ENCODE data around the gene SNX25. TPM values are rescaled to one million over a fixed set of nuclear protein-coding genes. Genes with fewer than 3 reads are reported as not detected.

The SNX25 gene
- total and polyA plus RNA-seq, 2 of the 13 experiments (the other 11 are each of a cell fraction or from before 2014, with no cell fraction given) = 23.4 to 23.5 TPM

DNA sequence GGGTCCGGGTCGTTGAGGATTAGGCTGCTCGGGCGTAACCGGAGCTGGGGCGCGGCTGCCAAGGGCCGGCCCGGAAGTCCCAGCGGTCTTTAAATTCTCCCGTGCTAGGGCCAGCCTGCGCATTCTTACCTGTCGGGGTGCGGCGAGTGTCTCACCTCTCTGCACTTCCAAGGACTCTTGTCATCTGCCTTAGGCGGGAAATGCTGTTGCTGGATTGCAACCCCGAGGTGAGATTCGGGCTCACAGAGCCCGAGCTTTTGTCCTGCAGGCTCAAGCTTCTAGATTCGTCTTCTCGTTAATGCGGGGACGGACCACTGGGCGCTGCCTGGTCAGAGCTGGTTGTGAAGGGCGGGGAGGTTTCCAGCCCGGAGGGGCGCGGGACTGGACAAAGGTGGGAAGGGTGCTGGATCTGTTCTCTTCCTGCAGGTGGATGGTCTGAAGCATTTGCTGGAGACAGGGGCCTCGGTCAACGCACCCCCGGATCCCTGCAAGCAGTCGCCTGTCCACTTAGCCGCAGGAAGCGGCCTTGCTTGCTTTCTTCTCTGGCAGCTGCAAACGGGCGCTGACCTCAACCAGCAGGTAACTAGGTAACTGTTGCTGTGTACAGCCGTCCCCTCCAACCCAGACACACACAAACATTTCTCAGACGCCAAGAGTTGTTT is 187.5 kb downstream of the SNX25 start, which contains the start of gene ANKRD37 (continued):
- 0 out of 2 replicates have a peak, but pooled peaks have one; percentile 12 for TF ChIP-seq ZNF343 (CRISPR knock-in tag; IDR thresholded peaks at IDR 0.05)
- peak; percentile 95 for TF ChIP-seq POLR2AphosphoS5 (IDR thresholded peaks at IDR 0.05; ENCODE audit: low read depth, low read length)
- no peak; the same call in 1 of the 2 replicates for TF ChIP-seq ZNF350 (CRISPR knock-in tag; IDR thresholded peaks at IDR 0.05; ENCODE audit: borderline replicate concordance, low read depth)
- no peak for TF ChIP-seq CHD4 (IDR thresholded peaks at IDR 0.05; ENCODE audit: borderline replicate concordance, low read length)
- no peak for TF ChIP-seq ARNT2 (CRISPR knock-in tag; IDR thresholded peaks at IDR 0.05; ENCODE audit: low read depth)
- no peak for TF ChIP-seq FUBP1 (CRISPR knock-in tag; IDR thresholded peaks at IDR 0.05; ENCODE audit: borderline replicate concordance)
- no peak for TF ChIP-seq FOSL2 (CRISPR knock-in tag; IDR thresholded peaks at IDR 0.05)
- TF ChIP-seq, protein P1, sequence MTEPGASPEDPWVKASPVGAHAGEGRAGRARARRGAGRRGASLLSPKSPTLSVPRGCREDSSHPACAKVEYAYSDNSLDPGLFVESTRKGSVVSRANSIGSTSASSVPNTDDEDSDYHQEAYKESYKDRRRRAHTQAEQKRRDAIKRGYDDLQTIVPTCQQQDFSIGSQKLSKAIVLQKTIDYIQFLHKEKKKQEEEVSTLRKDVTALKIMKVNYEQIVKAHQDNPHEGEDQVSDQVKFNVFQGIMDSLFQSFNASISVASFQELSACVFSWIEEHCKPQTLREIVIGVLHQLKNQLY (CRISPR knock-in tag; IDR thresholded peaks at IDR 0.05) = no peak
- TF ChIP-seq SIN3B (IDR thresholded peaks at IDR 0.05; ENCODE audit: low read length) = no peak
- TF ChIP-seq ZFP1 (CRISPR knock-in tag; IDR thresholded peaks at IDR 0.05) = no peak
- no peak for TF ChIP-seq FOXO1 (CRISPR knock-in tag; IDR thresholded peaks at IDR 0.05)
- no peak for TF ChIP-seq MIER3 (CRISPR knock-in tag; IDR thresholded peaks at IDR 0.05; ENCODE audit: borderline replicate concordance)
- no peak; the same call in 1 of the 2 replicates for TF ChIP-seq SPEN (CRISPR knock-in tag; IDR thresholded peaks at IDR 0.05; ENCODE audit: low read depth)
- no peak for TF ChIP-seq ZFP62 (CRISPR knock-in tag; IDR thresholded peaks at IDR 0.05)
- no peak; the same call in 1 of the 2 replicates for TF ChIP-seq MEIS1 (CRISPR knock-in tag; IDR thresholded peaks at IDR 0.05; ENCODE audit: borderline replicate concordance)
- TF ChIP-seq SMAD3 (CRISPR knock-in tag; IDR thresholded peaks at IDR 0.05) = no peak
- TF ChIP-seq CCDC6 (CRISPR knock-in tag; IDR thresholded peaks at IDR 0.05) = no peak; the same call in none of the 2 replicates
- TF ChIP-seq ZNF891 (CRISPR knock-in tag; IDR thresholded peaks at IDR 0.05) = 0 out of 2 replicates have a peak, but pooled peaks have one; percentile 2
- no peak for TF ChIP-seq ZNF329 (CRISPR knock-in tag; IDR thresholded peaks at IDR 0.05; ENCODE audit: low read depth)
- TF ChIP-seq ZNF468 (CRISPR knock-in tag; IDR thresholded peaks at IDR 0.05) = no peak
- peak; percentile 13; the same call in 1 of the 2 replicates for TF ChIP-seq ZNF609 (CRISPR knock-in tag; IDR thresholded peaks at IDR 0.05; ENCODE audit: borderline replicate concordance)
- TF ChIP-seq ZNF558 (CRISPR knock-in tag; IDR thresholded peaks at IDR 0.05; ENCODE audit: borderline replicate concordance) = no peak
- TF ChIP-seq ZFP82 (CRISPR knock-in tag; IDR thresholded peaks at IDR 0.05; ENCODE audit: borderline replicate concordance) = peak; percentile 40
- TF ChIP-seq REPIN1 (CRISPR knock-in tag; IDR thresholded peaks at IDR 0.05; ENCODE audit: borderline replicate concordance, low read depth) = no peak
